Panc1 (cell line): ENCODE measurements around the gene PRKCB. TPM values are rescaled to one million over a fixed set of nuclear protein-coding genes. Genes with fewer than 3 reads are reported as not detected.

Experiments used
- ATAC-seq: fragments of 200-7000 bp; cut with Tn5 transposase; 2 replicates; pipeline ENCODE4 v1.9.1; 2020; ENCODE audit warnings: mild to moderate bottlenecking, moderate library complexity
- BruUV-seq: library from RNA; stranded (reverse); fragments of 400-500 nt; replicated peaks from 2 replicates; lab custom pipeline; 2021; lab: Mats Ljungman, UMichigan
- CTCF ChIA-PET: fragments of 300-600 bp; sonication (Branson Sonifier 250); formaldehyde crosslinking; loops from one replicate; lab custom pipeline; 2022; ENCODE audit warnings: antibody characterized with exemption; lab: Charles Lee
- POLR2A ChIA-PET: fragments of 300-600 bp; sonication (Branson Sonifier 250); formaldehyde crosslinking; loops from one replicate; lab custom pipeline; 2022; ENCODE audit warnings: antibody characterized with exemption; lab: Charles Lee
- DNase-seq: peaks from one replicate; pipeline ENCODE4 v3.0.0-alpha.2; 2010; ENCODE audit warnings: low read depth, low spot score
- H3K27ac ChIP-seq: 2 replicates; pipeline ENCODE4 v1.5.1; 2011; ENCODE audit warnings: mild to moderate bottlenecking, low read length, inconsistent platforms
- H3K27me3 ChIP-seq: fragments of 200-500 bp; sonication (Bioruptor generic); 2 replicates; pipeline ENCODE4 v1.6.0; 2014; ENCODE audit warnings: low read length, inconsistent platforms; ENCODE audit not compliant: control insufficient read depth, insufficient read depth
- H3K36me3 ChIP-seq: fragments of 200-500 bp; sonication (Bioruptor generic); 2 replicates; pipeline ENCODE4 v1.5.1; 2014; ENCODE audit warnings: inconsistent platforms, mild to moderate bottlenecking, low read length, moderate library complexity; ENCODE audit not compliant: control insufficient read depth, insufficient read depth
- H3K4me1 ChIP-seq: 2 replicates; pipeline ENCODE4 v1.5.1; 2011; ENCODE audit warnings: inconsistent platforms, mild to moderate bottlenecking, low read length, moderate library complexity; ENCODE audit not compliant: control insufficient read depth, insufficient read depth
- H3K4me3 ChIP-seq, 2 experiments: 2 replicates each; pipeline ENCODE4 v1.5.1; 2011 to 2012; ENCODE audit warnings: low read depth in 2 of 2, low read length in 2 of 2, mild to moderate bottlenecking in 2 of 2, inconsistent platforms in 1 of 2, moderate library complexity in 1 of 2
- H3K9me3 ChIP-seq: fragments of 200-500 bp; sonication (Bioruptor generic); 2 replicates; pipeline ENCODE4 v1.5.1; 2014; ENCODE audit warnings: low read depth, mild to moderate bottlenecking, inconsistent platforms, low read length, moderate library complexity; ENCODE audit not compliant: control insufficient read depth, insufficient read depth
- POLR2AphosphoS5 ChIP-seq: IDR thresholded peaks from 2 replicates; pipeline ENCODE4 v1.6.1; 2012; ENCODE audit warnings: mild to moderate bottlenecking, low read depth, low read length, moderate library complexity
- REST ChIP-seq, 2 experiments: IDR thresholded peaks; 2 replicates each; pipeline ENCODE4 v1.6.1; 2011 to 2012; ENCODE audit warnings: low read depth in 2 of 2, control low read depth in 1 of 2, low read length in 1 of 2, mild to moderate bottlenecking in 1 of 2, moderate library complexity in 1 of 2; ENCODE audit not compliant: insufficient read depth in 1 of 2
- SIN3A ChIP-seq: IDR thresholded peaks from 2 replicates; pipeline ENCODE4 v1.6.1; 2012; ENCODE audit warnings: low read depth, mild to moderate bottlenecking, low read length, moderate library complexity, borderline replicate concordance; ENCODE audit not compliant: insufficient read depth
- TCF7L2 ChIP-seq: IDR thresholded peaks from 2 replicates; pipeline ENCODE4 v1.6.1; 2011; ENCODE audit warnings: mild to moderate bottlenecking, low read depth, low read length, inconsistent platforms
- in situ Hi-C: cut with HindIII; loops from 2 replicates; pipeline ENCODE4 v1.10.0; 2016; ENCODE audit warnings: low sequenced_read_pairs, low pct_unique_long_range_greater_than_20kb
- intact Hi-C: fragments of 100-400 bp; cut with micrococcal nuclease; formaldehyde crosslinking; loops from one replicate; pipeline ENCODE4 v1.10.0; 2022; ENCODE audit not compliant: unreplicated experiment
- total RNA-seq: library from RNA; stranded (reverse); gene quantifications from one replicate; pipeline ENCODE4 v1.2.1, GENCODE V29; 2021; ENCODE audit not compliant: unreplicated experiment
- TF ChIP-seq, protein P1 (sequence below): fragments of 450-650 bp; IDR thresholded peaks from 2 replicates; pipeline ENCODE4 v1.5.1; 2017; ENCODE audit warnings: mild to moderate bottlenecking

Gene PRKCB
- total RNA-seq, 1 experiment from 2014 or later = 0.41 TPM

- no peaks in the 10 kb centered on the region for H3K9me3 ChIP-seq
- H3K4me3 ChIP-seq = no peak overlapping the region
- no TSS peak for BruUV-seq
- no peak overlapping the region for H3K27ac ChIP-seq
- DNase-seq = no peak
- CTCF ChIA-PET = interaction anchor here (0.5 to 1.0 kb wide), 12 partner anchors 10 to 555 kb away, joined by 3 to 12 read pairs (median 3); no protein-coding TSS in a partner anchor
- H3K36me3 ChIP-seq = no peaks in the 10 kb centered on the region
- intact Hi-C loops = loop anchor here (1.0 to 5.0 kb wide), 3 partner anchors 133 to 273 kb away; no protein-coding TSS in a partner anchor
- POLR2A ChIA-PET = no interaction called here
- no peaks in the 10 kb centered on the region for H3K4me1 ChIP-seq
- ATAC-seq = no peak
- TF ChIP-seq REST (IDR thresholded peaks at IDR 0.05; ENCODE audit: insufficient read depth in 1 of 2, low read depth in 2 of 2, low read length in 1 of 2) = no peak
- no peak for TF ChIP-seq TCF7L2
- no peak for TF ChIP-seq SIN3A
- TF ChIP-seq POLR2AphosphoS5 = no peak
- TF ChIP-seq, protein P1, sequence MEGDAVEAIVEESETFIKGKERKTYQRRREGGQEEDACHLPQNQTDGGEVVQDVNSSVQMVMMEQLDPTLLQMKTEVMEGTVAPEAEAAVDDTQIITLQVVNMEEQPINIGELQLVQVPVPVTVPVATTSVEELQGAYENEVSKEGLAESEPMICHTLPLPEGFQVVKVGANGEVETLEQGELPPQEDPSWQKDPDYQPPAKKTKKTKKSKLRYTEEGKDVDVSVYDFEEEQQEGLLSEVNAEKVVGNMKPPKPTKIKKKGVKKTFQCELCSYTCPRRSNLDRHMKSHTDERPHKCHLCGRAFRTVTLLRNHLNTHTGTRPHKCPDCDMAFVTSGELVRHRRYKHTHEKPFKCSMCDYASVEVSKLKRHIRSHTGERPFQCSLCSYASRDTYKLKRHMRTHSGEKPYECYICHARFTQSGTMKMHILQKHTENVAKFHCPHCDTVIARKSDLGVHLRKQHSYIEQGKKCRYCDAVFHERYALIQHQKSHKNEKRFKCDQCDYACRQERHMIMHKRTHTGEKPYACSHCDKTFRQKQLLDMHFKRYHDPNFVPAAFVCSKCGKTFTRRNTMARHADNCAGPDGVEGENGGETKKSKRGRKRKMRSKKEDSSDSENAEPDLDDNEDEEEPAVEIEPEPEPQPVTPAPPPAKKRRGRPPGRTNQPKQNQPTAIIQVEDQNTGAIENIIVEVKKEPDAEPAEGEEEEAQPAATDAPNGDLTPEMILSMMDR = no peak
- H3K27me3 ChIP-seq = 0 out of 2 replicates have a peak, but pooled peaks cover 2% of the 10 kb centered on the region
- in situ Hi-C loops = no loop called here
Observed at GRCh38 chr16:24009955-24010354, 174.2 kb downstream of the PRKCB start.

DNA sequence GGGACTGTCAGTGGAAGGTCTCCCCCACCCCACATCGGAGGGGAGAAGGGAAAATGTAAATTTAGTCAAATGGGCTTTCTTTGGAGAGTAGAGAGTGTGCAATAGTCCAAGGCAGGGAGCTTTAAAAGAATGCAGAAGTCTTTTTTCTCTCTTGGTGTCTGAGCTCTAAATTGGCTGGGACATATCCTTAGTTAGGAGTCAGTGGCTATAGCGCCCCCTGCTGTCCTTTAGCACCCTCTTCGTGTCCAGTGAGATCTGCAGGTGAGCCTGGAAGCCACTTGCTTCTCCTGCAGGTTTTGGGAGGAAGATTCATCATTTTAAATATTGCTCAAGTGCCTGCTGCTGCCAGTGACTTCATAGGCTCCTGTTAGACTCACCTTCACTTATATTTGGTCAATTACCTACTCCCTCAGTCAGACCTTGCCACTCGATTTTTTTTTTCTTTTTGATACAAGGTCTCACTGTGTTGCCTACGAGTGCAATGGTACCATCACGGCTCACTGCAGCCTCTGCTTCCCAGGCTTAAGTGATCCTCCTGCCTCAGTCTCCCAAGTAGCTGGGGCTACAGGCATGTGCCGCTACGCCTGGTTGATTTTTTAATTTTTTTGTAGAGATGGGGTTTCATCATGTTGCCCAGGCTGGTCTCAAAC is 174.8 kb downstream of the PRKCB start:
- in situ Hi-C loops = no loop called here
- DNase-seq (peak; percentile 39), ATAC-seq (peak; percentile 93)
- ChIA-PET POLR2A (no interaction called here), CTCF (interaction anchor here (0.7 to 1.0 kb wide), 11 partner anchors 10 to 283 kb away, joined by 3 to 12 read pairs (median 3); no protein-coding TSS in a partner anchor)
- no peaks in the 10 kb centered on the region for H3K9me3 ChIP-seq
- H3K4me3 ChIP-seq = no peak overlapping the region
- H3K36me3 ChIP-seq = no peaks in the 10 kb centered on the region
- TF ChIP-seq POLR2AphosphoS5 (no peak), TCF7L2 (no peak)
- TF ChIP-seq, protein P1 = peak; percentile 88
- 0 out of 2 replicates have a peak, but pooled peaks cover 2% of the 10 kb centered on the region for H3K27me3 ChIP-seq
- no TSS peak for BruUV-seq
- intact Hi-C loops = loop anchor here (1.0 to 5.0 kb wide), 3 partner anchors 133 to 273 kb away; no protein-coding TSS in a partner anchor
- H3K27ac ChIP-seq = no peak overlapping the region
- H3K4me1 ChIP-seq = no peaks in the 10 kb centered on the region
